ENCODE data around the gene FER. TPM values are rescaled to one million over a fixed set of nuclear protein-coding genes. Genes with fewer than 3 reads are reported as not detected.

FER gene
- total and polyA plus RNA-seq, 10 donors: 0.96 to 38.8 (median 21.2) TPM

DNA sequence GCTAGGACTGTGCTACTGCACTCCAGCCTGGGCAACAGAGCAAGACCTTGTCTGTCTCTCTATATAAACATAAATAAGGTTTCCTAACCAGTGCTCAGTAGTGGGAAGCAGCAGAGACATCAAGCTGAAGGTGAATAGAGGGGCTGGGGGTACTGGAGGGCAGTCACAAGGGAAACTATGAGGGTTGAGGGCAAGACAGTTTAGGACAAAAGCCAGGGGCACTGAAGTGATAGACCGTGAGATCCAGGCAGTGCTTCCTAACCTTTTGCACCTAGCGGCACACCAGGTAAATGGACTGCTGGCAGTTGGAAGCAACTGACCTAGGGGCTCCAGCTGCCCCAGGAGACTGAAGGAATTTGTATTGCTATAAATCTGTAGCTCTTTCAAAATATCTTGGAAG lies 483.6 kb downstream of the FER start:
- H3K27me3 ChIP-seq (replicated peaks in 1 of 7): no peaks in the 10 kb centered on the region
- H3K9me3 ChIP-seq: peaks cover 0 to 20% (median 10%) of the 10 kb centered on the region in 8 donors
- H3K27ac ChIP-seq: no peak overlapping the region
- no peaks in the 10 kb centered on the region for H3K4me1 ChIP-seq
- DNase-seq: no peak
- H3K36me3 ChIP-seq: no peaks in the 10 kb centered on the region
- intact Hi-C loops (cut with DNase I; ENCODE audit: low total_unique reads): no loop called here
- TF ChIP-seq POLR2A (IDR thresholded peaks at IDR 0.05) (no peak), POLR2AphosphoS5 (IDR thresholded peaks at IDR 0.05) (no peak)
- TF ChIP-seq, protein P1, sequence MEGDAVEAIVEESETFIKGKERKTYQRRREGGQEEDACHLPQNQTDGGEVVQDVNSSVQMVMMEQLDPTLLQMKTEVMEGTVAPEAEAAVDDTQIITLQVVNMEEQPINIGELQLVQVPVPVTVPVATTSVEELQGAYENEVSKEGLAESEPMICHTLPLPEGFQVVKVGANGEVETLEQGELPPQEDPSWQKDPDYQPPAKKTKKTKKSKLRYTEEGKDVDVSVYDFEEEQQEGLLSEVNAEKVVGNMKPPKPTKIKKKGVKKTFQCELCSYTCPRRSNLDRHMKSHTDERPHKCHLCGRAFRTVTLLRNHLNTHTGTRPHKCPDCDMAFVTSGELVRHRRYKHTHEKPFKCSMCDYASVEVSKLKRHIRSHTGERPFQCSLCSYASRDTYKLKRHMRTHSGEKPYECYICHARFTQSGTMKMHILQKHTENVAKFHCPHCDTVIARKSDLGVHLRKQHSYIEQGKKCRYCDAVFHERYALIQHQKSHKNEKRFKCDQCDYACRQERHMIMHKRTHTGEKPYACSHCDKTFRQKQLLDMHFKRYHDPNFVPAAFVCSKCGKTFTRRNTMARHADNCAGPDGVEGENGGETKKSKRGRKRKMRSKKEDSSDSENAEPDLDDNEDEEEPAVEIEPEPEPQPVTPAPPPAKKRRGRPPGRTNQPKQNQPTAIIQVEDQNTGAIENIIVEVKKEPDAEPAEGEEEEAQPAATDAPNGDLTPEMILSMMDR (IDR thresholded peaks at IDR 0.05 in 8 of 11, conservative IDR thresholded peaks at IDR 0.05 in 3 of 11): no peak
- WGBS, 5 donors: 80 to 98% (median 91%) methylated on average over 2 of the region's 2 CpGs
- no peak overlapping the region for H3K4me3 ChIP-seq

DNA sequence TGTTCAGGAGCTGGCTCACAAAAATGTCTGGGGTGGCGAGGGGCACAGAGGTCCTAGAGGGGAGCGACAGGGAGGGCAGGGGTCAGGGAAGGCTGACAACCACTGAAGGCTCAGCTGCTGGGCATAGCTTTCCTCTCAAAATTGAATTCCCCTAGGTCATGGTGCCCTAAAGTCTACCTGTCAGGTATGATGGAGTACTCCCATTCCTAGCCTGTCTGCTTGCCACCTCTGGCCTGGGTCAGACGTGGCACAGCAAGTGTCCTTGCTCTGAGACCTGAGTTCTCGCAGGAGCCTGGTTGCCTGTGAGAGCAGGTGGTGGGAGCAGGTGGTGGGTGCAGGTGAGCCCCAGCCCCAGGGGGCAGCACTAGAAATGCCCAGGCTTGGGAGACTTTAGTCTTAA lies 486.7 kb downstream of the FER start:
- H3K9me3 ChIP-seq: peaks cover 0 to 32% (median 19%) of the 10 kb centered on the region in 8 donors
- TF ChIP-seq, protein P1 (IDR thresholded peaks at IDR 0.05 in 8 of 11, conservative IDR thresholded peaks at IDR 0.05 in 3 of 11): no peak
- TF ChIP-seq POLR2A (IDR thresholded peaks at IDR 0.05): no peak
- intact Hi-C loops (cut with DNase I; ENCODE audit: low total_unique reads): no loop called here
- H3K27me3 ChIP-seq (replicated peaks in 1 of 7): no peaks in the 10 kb centered on the region
- no peak overlapping the region for H3K4me3 ChIP-seq
- H3K27ac ChIP-seq: no peak overlapping the region
- peaks cover 0 to 12% (median 0%) of the 10 kb centered on the region in 6 donors for H3K36me3 ChIP-seq
- no peak for DNase-seq
- 80 to 90% (median 88%) methylated on average over 2 to 4 of the region's 4 CpGs for WGBS, 5 donors
- no peaks in the 10 kb centered on the region for H3K4me1 ChIP-seq

DNA sequence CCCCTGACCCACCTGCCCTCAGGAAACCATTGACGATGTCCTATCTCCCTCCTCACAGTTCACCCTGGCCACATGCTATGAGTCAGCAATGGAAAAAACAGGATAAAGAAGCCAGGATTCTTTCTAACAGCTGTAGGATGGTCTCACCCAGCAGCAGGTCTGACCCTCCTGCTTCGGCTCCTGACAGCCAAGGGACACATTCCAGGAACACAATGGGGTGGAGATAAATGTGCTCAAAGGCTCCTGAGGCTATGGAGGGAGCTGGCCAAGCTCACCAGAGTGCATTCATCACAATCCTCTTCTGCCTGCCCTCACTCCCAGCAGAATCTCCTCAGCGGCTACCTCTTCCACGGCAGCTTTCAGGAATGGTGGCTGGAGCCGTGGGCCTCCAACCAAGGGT lies 491.8 kb downstream of the FER start:
- no peak for DNase-seq
- WGBS, 5 donors: 75 to 91% (median 87%) methylated on average over 3 to 5 of the region's 5 CpGs
- TF ChIP-seq, protein P1 (IDR thresholded peaks at IDR 0.05 in 8 of 11, conservative IDR thresholded peaks at IDR 0.05 in 3 of 11): no peak
- TF ChIP-seq POLR2AphosphoS5 (IDR thresholded peaks at IDR 0.05) (no peak), POLR2A (IDR thresholded peaks at IDR 0.05) (no peak)
- Histone ChIP-seq H3K4me1 (no peaks in the 10 kb centered on the region), H3K27ac (no peak overlapping the region), H3K4me3 (no peak overlapping the region), H3K36me3 (peaks cover 0 to 12% (median 0%) of the 10 kb centered on the region in 6 donors), H3K27me3 (replicated peaks in 1 of 7) (no peaks in the 10 kb centered on the region), H3K9me3 (peaks cover 0 to 31% (median 18%) of the 10 kb centered on the region in 8 donors)
- intact Hi-C loops (cut with DNase I; ENCODE audit: low total_unique reads): no loop called here

DNA sequence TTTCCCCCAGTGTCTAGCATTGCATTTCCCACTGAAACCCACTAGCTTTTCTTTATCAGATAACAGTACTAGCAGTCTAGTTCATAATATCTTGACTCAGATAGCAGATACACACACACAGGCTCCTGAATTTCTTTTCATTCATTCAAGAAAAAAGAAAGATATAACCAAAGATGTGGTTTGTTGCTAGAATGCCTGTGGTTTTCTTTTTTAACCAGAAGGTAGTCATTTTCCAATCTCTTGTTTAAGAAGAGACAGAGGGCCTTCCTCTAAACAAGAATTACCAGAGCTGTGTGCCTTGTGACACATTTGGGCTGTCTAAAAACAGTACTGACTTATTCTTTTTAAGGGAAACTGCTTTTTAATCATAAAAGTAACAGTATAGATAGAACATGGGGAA lies 494.8 kb downstream of the FER start:
- H3K36me3 ChIP-seq: peaks cover 0 to 3% (median 0%) of the 10 kb centered on the region in 6 donors
- no peaks in the 10 kb centered on the region for H3K4me1 ChIP-seq
- no peak overlapping the region for H3K27ac ChIP-seq
- no peak overlapping the region for H3K4me3 ChIP-seq
- H3K9me3 ChIP-seq: peaks cover 0 to 22% (median 17%) of the 10 kb centered on the region in 8 donors
- DNase-seq: no peak
- TF ChIP-seq POLR2A (IDR thresholded peaks at IDR 0.05): no peak
- no peak for TF ChIP-seq POLR2AphosphoS5 (IDR thresholded peaks at IDR 0.05)
- TF ChIP-seq, protein P1 (IDR thresholded peaks at IDR 0.05 in 8 of 11, conservative IDR thresholded peaks at IDR 0.05 in 3 of 11): no peak
- intact Hi-C loops (cut with DNase I; ENCODE audit: low total_unique reads): no loop called here
- no peaks in the 10 kb centered on the region for H3K27me3 ChIP-seq (replicated peaks in 1 of 7)
